IMR-90 (cell line): ENCODE measurements around the gene UBE2E2. TPM values are rescaled to one million over a fixed set of nuclear protein-coding genes. Genes with fewer than 3 reads are reported as not detected.

Source experiments
- ATAC-seq: fragments of 200-7000 bp; cut with Tn5 transposase; 2 replicates; pipeline ENCODE4 v1.9.1; 2020; ENCODE audit warnings: low read depth, mild to moderate bottlenecking, moderate library complexity
- BruUV-seq: library from RNA; stranded (reverse); fragments of 400-500 nt; replicated peaks from 2 replicates; lab custom pipeline; 2021; lab: Mats Ljungman, UMichigan
- CTCF ChIA-PET: fragments of 300-600 bp; formaldehyde crosslinking; extraction: SDS; loops from one replicate; lab custom pipeline; 2021; ENCODE audit warnings: antibody characterized with exemption; lab: Yijun Ruan, JAX
- POLR2A ChIA-PET: fragments of 300-600 bp; sonication (Branson Sonifier 250); formaldehyde crosslinking; loops from one replicate; lab custom pipeline; 2022; ENCODE audit warnings: antibody characterized with exemption; ENCODE audit not compliant: unreplicated experiment; lab: Charles Lee
- DNase-seq: peaks from one replicate; pipeline ENCODE4 v3.0.0; 2013
- H2AFZ ChIP-seq: replicated peaks from 2 replicates; pipeline ENCODE3; 2013; ENCODE audit warnings: low read length, mild to moderate bottlenecking; ENCODE audit not compliant: poor library complexity
- H2AK5ac ChIP-seq: 2 replicates; pipeline ENCODE4 v1.6.1; 2013; ENCODE audit warnings: low read depth, low read length, inconsistent platforms
- H2AK9ac ChIP-seq: replicated peaks from 2 replicates; pipeline ENCODE3; 2013; ENCODE audit warnings: mild to moderate bottlenecking, low read depth, low read length, moderate library complexity; ENCODE audit not compliant: poor library complexity
- H2BK120ac ChIP-seq: 2 replicates; pipeline ENCODE4 v1.6.1; 2013; ENCODE audit warnings: low read depth, low read length, inconsistent platforms
- H2BK15ac ChIP-seq: 3 replicates; pipeline ENCODE4 v1.6.1; 2013; ENCODE audit warnings: low read depth, low read length, inconsistent platforms
- H2BK20ac ChIP-seq: 2 replicates; pipeline ENCODE4 v1.6.1; 2013; ENCODE audit warnings: low read depth, mild to moderate bottlenecking, inconsistent platforms, low read length, moderate library complexity
- H2BK5ac ChIP-seq: 2 replicates; pipeline ENCODE4 v1.6.1; 2013; ENCODE audit warnings: mild to moderate bottlenecking, low read depth, low read length, inconsistent platforms; ENCODE audit not compliant: poor library complexity, severe bottlenecking
- H3K14ac ChIP-seq: replicated peaks from 2 replicates; pipeline ENCODE4 v1.6.1; 2013; ENCODE audit warnings: low read depth, low read length, inconsistent platforms
- H3K18ac ChIP-seq: 2 replicates; pipeline ENCODE4 v1.6.1; 2013; ENCODE audit warnings: low read depth, low read length, control low read depth
- H3K23ac ChIP-seq: 2 replicates; pipeline ENCODE4 v1.6.1; 2013; ENCODE audit warnings: low read depth, low read length, inconsistent platforms
- H3K27ac ChIP-seq: 2 replicates; pipeline ENCODE4 v1.5.1; 2013; ENCODE audit warnings: mild to moderate bottlenecking, control low read depth, low read length; ENCODE audit not compliant: insufficient read depth
- H3K27me3 ChIP-seq: 2 replicates; pipeline ENCODE4 v1.6.1; 2013; ENCODE audit warnings: low read length; ENCODE audit not compliant: control insufficient read depth, insufficient read depth
- H3K36me3 ChIP-seq: 2 replicates; pipeline ENCODE4 v1.6.1; 2013; ENCODE audit warnings: low read length, mixed read lengths; ENCODE audit not compliant: control insufficient read depth, insufficient read depth
- H3K4ac ChIP-seq: 2 replicates; pipeline ENCODE4 v1.6.1; 2013; ENCODE audit warnings: low read depth, low read length, inconsistent platforms
- H3K4me1 ChIP-seq: 2 replicates; pipeline ENCODE4 v1.6.1; 2013; ENCODE audit warnings: low read length, mixed read lengths; ENCODE audit not compliant: control insufficient read depth, insufficient read depth
- H3K4me2 ChIP-seq: 2 replicates; pipeline ENCODE4 v1.6.1; 2013; ENCODE audit warnings: low read depth, mild to moderate bottlenecking, control low read depth, low read length, moderate library complexity
- H3K4me3 ChIP-seq: 2 replicates; pipeline ENCODE4 v1.5.1; 2013; ENCODE audit warnings: low read depth, mild to moderate bottlenecking, control low read depth, low read length, moderate library complexity; ENCODE audit not compliant: insufficient read depth
- H3K56ac ChIP-seq: 2 replicates; pipeline ENCODE4 v1.6.1; 2013; ENCODE audit warnings: low read length, inconsistent platforms; ENCODE audit not compliant: insufficient read depth; ENCODE audit errors: extremely low read depth
- H3K79me1 ChIP-seq, 2 experiments: 2 replicates each; pipeline ENCODE4 v1.6.1; 2013; ENCODE audit warnings: low read length in 2 of 2, inconsistent platforms in 1 of 2, low read depth in 1 of 2
- H3K9ac ChIP-seq: 2 replicates; pipeline ENCODE4 v1.6.1; 2013; ENCODE audit warnings: low read depth, low read length, control low read depth
- H3K9me1 ChIP-seq: 2 replicates; pipeline ENCODE4 v1.6.1; 2013; ENCODE audit warnings: low read length, inconsistent platforms; ENCODE audit not compliant: insufficient read depth
- H3K9me3 ChIP-seq: 2 replicates; pipeline ENCODE4 v1.6.1; 2013; ENCODE audit warnings: low read length; ENCODE audit not compliant: control insufficient read depth, insufficient read depth
- H4K20me1 ChIP-seq: 2 replicates; pipeline ENCODE4 v1.6.1; 2013; ENCODE audit warnings: low read length, inconsistent platforms; ENCODE audit not compliant: insufficient read depth
- H4K5ac ChIP-seq: 2 replicates; pipeline ENCODE4 v1.6.1; 2013; ENCODE audit warnings: mild to moderate bottlenecking, low read depth, low read length, control low read depth
- H4K8ac ChIP-seq, 2 experiments: 2 replicates each; pipeline ENCODE4 v1.6.1; 2013; ENCODE audit warnings: low read depth in 2 of 2, low read length in 2 of 2, control low read depth in 1 of 2, inconsistent platforms in 1 of 2
- H4K91ac ChIP-seq: 2 replicates; pipeline ENCODE4 v1.6.1; 2013; ENCODE audit warnings: low read depth, low read length, inconsistent platforms; ENCODE audit not compliant: insufficient read depth
- CHD1 ChIP-seq: IDR thresholded peaks from 2 replicates; pipeline ENCODE4 v1.6.1; 2012; ENCODE audit warnings: low read depth, low read length, improper control_type of control experiment
- MAFK ChIP-seq: IDR thresholded peaks from 2 replicates; pipeline ENCODE4 v1.6.1; 2012; ENCODE audit warnings: low read depth, low read length, improper control_type of control experiment
- WGBS, 2 experiments: methylation state at CpG; one replicate each; pipeline versions ENCODE4 v1.1.5 to v1.1.7; 2013; ENCODE audit warnings: missing lambda C conversion rate in 2 of 2; ENCODE audit not compliant: insufficient read length in 1 of 2; ENCODE audit errors: extremely low coverage in 2 of 2; 5-methylcytosine and 5-hydroxymethylcytosine counted together
- dilution Hi-C: fragments of 300-500 bp; cut with HindIII; formaldehyde crosslinking; loops from one replicate; pipeline ENCODE4 v1.14.3; 2018; ENCODE audit warnings: low sequenced_read_pairs; ENCODE audit not compliant: unreplicated experiment
- in situ Hi-C: fragments of 300-500 bp; cut with MboI; formaldehyde crosslinking; loops from 3 replicates; pipeline ENCODE4 v1.14.3; 2019; ENCODE audit warnings: low sequenced_read_pairs, inconsistent platforms, mixed read lengths
- intact Hi-C: fragments of 100-400 bp; cut with micrococcal nuclease; formaldehyde crosslinking; loops from 2 replicates; pipeline ENCODE4 v1.10.0; 2022
- polyA plus RNA-seq, 3 experiments: library from polyadenylated mRNA; depleted of rRNA; stranded (reverse); fragments of >200 nt; gene quantifications; 2 replicates each; pipeline ENCODE4 v1.2.3, GENCODE V29; 2012; ENCODE audit warnings: low replicate concordance in 1 of 3
- total RNA-seq: library from RNA; depleted of rRNA; stranded (reverse); fragments of >200 nt; gene quantifications from 2 replicates; pipeline ENCODE4 v1.2.3, GENCODE V29; 2012
- TF ChIP-seq, protein P1 (sequence below): fragments of 150-350 bp; IDR thresholded peaks from 2 replicates; pipeline ENCODE4 v1.6.1; 2017; ENCODE audit warnings: mild to moderate bottlenecking, antibody characterized with exemption, low read length, low read depth

UBE2E2 gene
- total and polyA plus RNA-seq, 2 of the 4 experiments (the other 2 are of a cell fraction), result 18.6 to 32.7 TPM

DNA sequence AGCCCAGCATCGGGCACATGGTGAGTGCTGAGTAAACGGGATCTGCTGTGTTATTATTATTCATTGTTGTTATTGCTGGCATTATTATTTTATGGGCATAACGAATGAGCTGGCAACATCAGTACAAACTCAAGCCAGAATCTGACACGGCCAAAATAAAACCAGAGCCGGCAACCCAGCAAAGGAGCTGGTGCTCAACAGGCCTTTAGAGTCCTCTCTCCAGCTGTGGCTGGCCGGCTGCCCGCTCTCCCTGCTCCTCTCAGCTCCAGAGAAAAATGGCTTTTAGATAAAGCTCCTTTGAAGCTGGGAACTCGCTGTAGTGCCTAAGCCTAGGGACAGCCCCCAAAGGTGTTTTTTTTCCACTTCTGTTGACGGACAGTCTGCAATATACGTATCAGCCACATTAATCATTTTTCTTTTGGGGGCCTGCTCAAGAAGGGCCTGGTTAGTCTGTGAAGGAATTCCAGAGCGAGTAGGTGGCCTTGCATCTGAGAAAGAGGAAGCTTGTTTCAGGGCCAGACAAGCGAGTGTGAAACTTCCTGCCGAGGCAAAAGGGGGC is 408.7 kb downstream of the UBE2E2 start (continued):
- TF ChIP-seq MAFK, result no peak

DNA sequence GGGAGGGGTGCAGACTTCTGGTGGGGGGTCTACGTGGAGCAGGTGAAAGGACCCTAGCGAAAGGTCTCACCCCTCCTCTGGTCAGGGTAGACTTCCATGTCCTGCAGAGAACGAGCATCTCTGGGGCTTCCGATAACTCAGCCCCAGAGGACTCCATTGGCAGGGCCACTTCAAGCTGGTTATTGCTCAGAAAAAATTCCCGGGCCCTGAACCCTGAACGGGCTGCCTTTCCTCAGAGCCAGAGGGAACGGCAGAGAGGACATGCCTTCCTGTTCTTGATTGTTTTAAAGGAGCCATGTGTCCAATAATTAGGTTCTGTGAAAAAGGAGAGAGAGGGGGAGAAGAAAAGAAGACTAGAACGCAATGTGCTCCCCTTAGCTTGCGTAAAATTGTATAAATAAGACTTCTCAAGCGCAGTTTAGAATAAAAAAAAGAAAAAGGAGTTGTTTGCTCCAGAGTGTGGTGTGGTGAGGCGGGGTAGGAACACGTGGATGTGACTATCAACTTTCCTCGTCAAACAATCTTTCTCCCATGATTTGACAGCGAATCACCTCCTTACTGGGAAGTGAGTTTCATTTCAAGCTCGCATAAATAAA is 409.3 kb downstream of the UBE2E2 start:
- H3K4me2 ChIP-seq, result peak overlapping the region; percentile 42
- peak overlapping the region; percentile 33 for H2AFZ ChIP-seq

More for the DNA sequence above, 409.3 kb downstream of the UBE2E2 start:
- dilution Hi-C loops, result no loop called here
- no peaks in the 10 kb centered on the region for H3K9me1 ChIP-seq
- H4K91ac ChIP-seq, result peak overlapping the region; percentile 81
- H4K20me1 ChIP-seq, result no peaks in the 10 kb centered on the region
- peak; percentile 73 for ATAC-seq
- H3K27ac ChIP-seq, result peak overlapping the region; percentile 58
- H3K27me3 ChIP-seq, result no peaks in the 10 kb centered on the region
- intact Hi-C loops, result loop anchor here (5.0 kb wide), 1 partner anchor 430 kb away; no protein-coding TSS in a partner anchor
- peak overlapping the region; percentile 79 for H3K23ac ChIP-seq
- H3K9ac ChIP-seq, result 0 out of 2 replicates have a peak overlapping the region, but pooled peaks have one; percentile 20
- peak overlapping the region; percentile 73 for H3K14ac ChIP-seq
- in situ Hi-C loops, result no loop called here
- no peaks in the 10 kb centered on the region; the same call in 1 of the 2 replicates for H3K36me3 ChIP-seq
- WGBS, 2 experiments, result 4% methylated on average over 4 of the region's 15 CpGs; no CpG with 5 or more reads in 1 of the 2 experiments
- CTCF ChIA-PET, result interaction anchor here (0.9 kb wide), 1 partner anchor 16 kb away, joined by 3 read pairs; no protein-coding TSS in a partner anchor
- peak overlapping the region; percentile 75 for H2BK5ac ChIP-seq
- H2BK20ac ChIP-seq, result peak overlapping the region; percentile 83
- H2BK120ac ChIP-seq, result peak overlapping the region; percentile 57
- H4K8ac ChIP-seq, result peak overlapping the region; percentile 49 to 81
- peak overlapping the region; percentile 71 for H2AK9ac ChIP-seq
- no peaks in the 10 kb centered on the region for H3K9me3 ChIP-seq
- TF ChIP-seq CHD1, result no peak
- TF ChIP-seq, protein P1, sequence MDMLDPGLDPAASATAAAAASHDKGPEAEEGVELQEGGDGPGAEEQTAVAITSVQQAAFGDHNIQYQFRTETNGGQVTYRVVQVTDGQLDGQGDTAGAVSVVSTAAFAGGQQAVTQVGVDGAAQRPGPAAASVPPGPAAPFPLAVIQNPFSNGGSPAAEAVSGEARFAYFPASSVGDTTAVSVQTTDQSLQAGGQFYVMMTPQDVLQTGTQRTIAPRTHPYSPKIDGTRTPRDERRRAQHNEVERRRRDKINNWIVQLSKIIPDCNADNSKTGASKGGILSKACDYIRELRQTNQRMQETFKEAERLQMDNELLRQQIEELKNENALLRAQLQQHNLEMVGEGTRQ, result peak; percentile 41; the same call in 1 of the 2 replicates
- no TSS peak for BruUV-seq
- H2BK15ac ChIP-seq, result peak overlapping the region; percentile 49; the same call in 2 of the 3 replicates
- H3K4ac ChIP-seq, result peak overlapping the region; percentile 85
- POLR2A ChIA-PET, result interaction anchor here (0.5 to 1.0 kb wide), 5 partner anchors 11 to 384 kb away, joined by 3 to 8 read pairs (median 3); no protein-coding TSS in a partner anchor
- no peak overlapping the region for H3K4me3 ChIP-seq
- peak; percentile 89 for DNase-seq
- peak overlapping the region; percentile 35; the same call in 1 of the 2 replicates for H4K5ac ChIP-seq
- no peaks in the 10 kb centered on the region for H3K79me1 ChIP-seq
- peak overlapping the region; percentile 70 for H3K56ac ChIP-seq
- peak overlapping the region; percentile 76; the same call in 1 of the 2 replicates for H3K18ac ChIP-seq
- H2AK5ac ChIP-seq, result peak overlapping the region; percentile 27; the same call in 1 of the 2 replicates
- peaks cover 3% of the 10 kb centered on the region; the same call in 1 of the 2 replicates for H3K4me1 ChIP-seq
